PC-9 (cell line): Measurements from ENCODE around the gene PHB1. TPM values are rescaled to one million over a fixed set of nuclear protein-coding genes. Genes with fewer than 3 reads are reported as not detected.

Source experiments
- BruUV-seq: library from RNA; stranded (reverse); fragments of 400-500 nt; replicated peaks from 2 replicates; lab custom pipeline; 2021; lab: Mats Ljungman, UMichigan
- CTCF ChIA-PET: fragments of 300-600 bp; sonication (Branson Sonifier 250); formaldehyde crosslinking; loops from one replicate; lab custom pipeline; 2022; ENCODE audit warnings: antibody characterized with exemption; lab: Charles Lee
- POLR2A ChIA-PET: fragments of 300-600 bp; sonication (Branson Sonifier 250); formaldehyde crosslinking; loops from one replicate; lab custom pipeline; 2022; ENCODE audit warnings: antibody characterized with exemption; ENCODE audit not compliant: unreplicated experiment; lab: Charles Lee
- DNase-seq, 2 experiments: peaks; one replicate each; pipeline versions ENCODE4 v3.0.0 to v3.0.0-alpha.2; 2015 to 2022; ENCODE audit warnings: mixed read lengths in 1 of 2
- H2AFZ ChIP-seq: fragments of 200-600 bp; sonication (generic); 2 replicates; pipeline ENCODE4 v1.8.1; 2017; ENCODE audit warnings: antibody characterized with exemption
- H3F3A ChIP-seq: fragments of 200-600 bp; sonication (generic); 2 replicates; pipeline ENCODE4 v1.8.1; 2017; ENCODE audit warnings: antibody characterized with exemption, mild to moderate bottlenecking, low read depth; ENCODE audit not compliant: insufficient read depth
- H3K27ac ChIP-seq: fragments of 200-600 bp; sonication (generic); 2 replicates; pipeline ENCODE4 v1.6.1; 2016; ENCODE audit warnings: mixed run types
- H3K27me3 ChIP-seq: fragments of 200-600 bp; sonication (generic); 2 replicates; pipeline ENCODE4 v1.6.1; 2016; ENCODE audit warnings: low read depth, mixed run types; ENCODE audit not compliant: insufficient read depth
- H3K36me3 ChIP-seq: fragments of 200-600 bp; sonication (generic); 2 replicates; pipeline ENCODE4 v1.6.1; 2016; ENCODE audit warnings: low read depth, mixed run types
- H3K4me1 ChIP-seq: fragments of 200-600 bp; sonication (generic); replicated peaks from 2 replicates; pipeline ENCODE4 v1.6.1; 2016; ENCODE audit warnings: mixed run types; ENCODE audit not compliant: insufficient read depth
- H3K4me2 ChIP-seq: fragments of 200-600 bp; sonication (generic); 2 replicates; pipeline ENCODE4 v1.6.1; 2017; ENCODE audit warnings: mixed run types
- H3K4me3 ChIP-seq: fragments of 200-600 bp; sonication (generic); 2 replicates; pipeline ENCODE4 v1.6.1; 2016; ENCODE audit warnings: mixed run types
- H3K79me2 ChIP-seq: fragments of 200-600 bp; sonication (generic); 2 replicates; pipeline ENCODE4 v1.6.1; 2017; ENCODE audit warnings: low read depth, mixed run types
- H3K9me2 ChIP-seq: fragments of 200-600 bp; sonication (generic); 2 replicates; pipeline ENCODE4 v1.8.1; 2017; ENCODE audit warnings: mild to moderate bottlenecking; ENCODE audit not compliant: insufficient read depth
- H3K9me3 ChIP-seq: fragments of 200-600 bp; sonication (generic); 2 replicates; pipeline ENCODE4 v1.8.1; 2016; ENCODE audit warnings: low read depth; ENCODE audit not compliant: insufficient read depth
- H4K20me1 ChIP-seq: fragments of 200-600 bp; sonication (generic); 2 replicates; pipeline ENCODE4 v1.8.1; 2017; ENCODE audit not compliant: insufficient read depth
- CTCF ChIP-seq: fragments of 200-600 bp; sonication (generic); conservative IDR thresholded peaks from 2 replicates; pipeline ENCODE4 v1.6.1; 2017; ENCODE audit warnings: mixed run types, antibody characterized with exemption, mild to moderate bottlenecking, moderate library complexity
- EZH2 ChIP-seq: fragments of 200-600 bp; sonication (generic); IDR thresholded peaks from 2 replicates; pipeline ENCODE4 v1.8.0; 2017; ENCODE audit warnings: antibody characterized with exemption, low read depth
- intact Hi-C: fragments of 100-400 bp; cut with micrococcal nuclease; formaldehyde crosslinking; loops from one replicate; pipeline ENCODE4 v1.10.0; 2022; ENCODE audit not compliant: unreplicated experiment
- total RNA-seq: library from RNA; stranded (reverse); gene quantifications from 2 replicates; pipeline ENCODE4 v1.2.3, GENCODE V29; 2021

Gene PHB1
- total RNA-seq, 1 experiment from 2014 or later, result 244 TPM

GRCh38 chr17:49441578-49441977 lies 26.9 kb upstream of the PHB1 start:
- H4K20me1 ChIP-seq, result no peaks in the 10 kb centered on the region
- no peak overlapping the region for H3K4me3 ChIP-seq
- intact Hi-C loops, result no loop called here
- CTCF ChIA-PET, result no interaction called here
- TF ChIP-seq EZH2 (no peak), CTCF (no peak)
- H2AFZ ChIP-seq, result no peak overlapping the region
- no peaks in the 10 kb centered on the region for H3K9me3 ChIP-seq
- no peaks in the 10 kb centered on the region for H3K9me2 ChIP-seq
- H3K27ac ChIP-seq, result no peak overlapping the region
- peaks cover 90% of the 10 kb centered on the region for H3K27me3 ChIP-seq
- no peak for DNase-seq
- no peaks in the 10 kb centered on the region for H3K36me3 ChIP-seq
- H3K79me2 ChIP-seq, result no peaks in the 10 kb centered on the region
- H3K4me2 ChIP-seq, result no peak overlapping the region
- no TSS peak for BruUV-seq
- H3K4me1 ChIP-seq, result no peaks in the 10 kb centered on the region
- POLR2A ChIA-PET, result no interaction called here
- H3F3A ChIP-seq, result no peaks in the 10 kb centered on the region

GRCh38 chr17:49440581-49440980 lies 25.9 kb upstream of the PHB1 start:
- intact Hi-C loops, result no loop called here
- H3F3A ChIP-seq, result no peaks in the 10 kb centered on the region
- TF ChIP-seq CTCF, result no peak
- no peak for TF ChIP-seq EZH2
- ChIA-PET CTCF (no interaction called here), POLR2A (no interaction called here)
- H3K79me2 ChIP-seq, result no peaks in the 10 kb centered on the region
- H3K4me3 ChIP-seq, result no peak overlapping the region
- no peaks in the 10 kb centered on the region for H4K20me1 ChIP-seq
- H2AFZ ChIP-seq, result no peak overlapping the region
- H3K9me2 ChIP-seq, result no peaks in the 10 kb centered on the region
- H3K27me3 ChIP-seq, result peaks cover 88% of the 10 kb centered on the region
- no peaks in the 10 kb centered on the region for H3K4me1 ChIP-seq
- H3K4me2 ChIP-seq, result no peak overlapping the region
- BruUV-seq, result no TSS peak
- no peaks in the 10 kb centered on the region for H3K9me3 ChIP-seq
- no peaks in the 10 kb centered on the region for H3K36me3 ChIP-seq
- no peak for DNase-seq
- H3K27ac ChIP-seq, result no peak overlapping the region

- H3K9me2 ChIP-seq, result no peaks in the 10 kb centered on the region
- no peaks in the 10 kb centered on the region for H3K9me3 ChIP-seq
- no TSS peak for BruUV-seq
- H3K4me1 ChIP-seq, result no peaks in the 10 kb centered on the region
- no peaks in the 10 kb centered on the region for H3F3A ChIP-seq
- no peak for TF ChIP-seq CTCF
- TF ChIP-seq EZH2, result no peak
- H3K79me2 ChIP-seq, result no peaks in the 10 kb centered on the region
- peaks cover 82% of the 10 kb centered on the region for H3K27me3 ChIP-seq
- intact Hi-C loops, result no loop called here
- ChIA-PET CTCF (no interaction called here), POLR2A (no interaction called here)
- H3K4me3 ChIP-seq, result no peak overlapping the region
- H3K4me2 ChIP-seq, result no peak overlapping the region
- H2AFZ ChIP-seq, result no peak overlapping the region
- no peak for DNase-seq
- no peaks in the 10 kb centered on the region for H3K36me3 ChIP-seq
- H4K20me1 ChIP-seq, result no peaks in the 10 kb centered on the region
- no peak overlapping the region for H3K27ac ChIP-seq
Measured at GRCh38 chr17:49439673-49440571, 25.2 kb upstream of the PHB1 start.
